HG03354 (cell line): Measurements from ENCODE around the gene PPM1A.

Experiments used
- ATAC-seq: cut with Tn5 transposase; IDR thresholded peaks from one replicate; pipeline ENCODE4 v1.9.1; 2021; ENCODE audit warnings: mild to moderate bottlenecking; ENCODE audit not compliant: unreplicated experiment, poor library complexity, severe bottlenecking

Gene PPM1A

DNA sequence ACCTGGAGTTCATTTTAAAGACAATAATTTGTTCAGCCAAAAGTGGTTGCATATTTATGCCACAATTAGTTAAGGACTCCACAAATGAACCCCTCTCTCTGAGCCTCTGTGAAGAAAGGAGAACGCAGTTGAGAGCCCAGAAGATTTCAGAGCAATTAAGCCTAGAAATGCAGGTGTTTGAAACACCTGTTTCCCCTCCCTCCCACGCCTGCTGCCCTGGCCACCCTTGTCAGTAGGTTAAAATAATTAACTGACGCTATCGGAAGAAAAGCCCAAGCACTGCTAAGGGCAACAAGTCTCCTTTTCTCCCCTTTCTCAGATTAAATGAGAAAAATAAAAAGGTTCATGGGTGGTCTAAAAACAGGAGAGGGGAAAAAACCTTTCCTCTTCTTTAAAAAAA lies 99.2 kb downstream of the PPM1A start:
- no peak for ATAC-seq
